OCI-LY7 (cell line): ENCODE data around the gene ALDH3A1. TPM values are rescaled to one million over a fixed set of nuclear protein-coding genes. Genes with fewer than 3 reads are reported as not detected.
A peak's percentile ranks its signal among the peaks of the same experiment; 100 is the strongest.

Experiments
- BruUV-seq: library from RNA; stranded (reverse); fragments of 400-500 nt; replicated peaks from 2 replicates; lab custom pipeline; 2021; lab: Mats Ljungman, UMichigan
- CTCF ChIA-PET: fragments of 300-600 bp; sonication (Branson Sonifier 250); formaldehyde crosslinking; loops from one replicate; lab custom pipeline; 2022; ENCODE audit warnings: antibody characterized with exemption; ENCODE audit not compliant: unreplicated experiment; lab: Charles Lee
- POLR2A ChIA-PET: fragments of 300-600 bp; sonication (Branson Sonifier 250); formaldehyde crosslinking; loops from one replicate; lab custom pipeline; 2022; ENCODE audit warnings: antibody characterized with exemption; lab: Charles Lee
- DNase-seq: peaks from one replicate; pipeline ENCODE4 v3.0.0-alpha.2; 2015; ENCODE audit warnings: low spot score
- H2AFZ ChIP-seq: fragments of 200-600 bp; sonication (generic), shearing (Covaris generic); 2 replicates; pipeline ENCODE4 v1.6.1; 2014; ENCODE audit warnings: mild to moderate bottlenecking, antibody characterized with exemption, low read length, moderate library complexity
- H3K27ac ChIP-seq: fragments of 200-600 bp; sonication (generic); 2 replicates; pipeline ENCODE4 v1.5.1; 2014; ENCODE audit warnings: mixed run types, low read depth, mild to moderate bottlenecking, moderate library complexity, low read length, inconsistent platforms; ENCODE audit not compliant: poor library complexity, severe bottlenecking
- H3K36me3 ChIP-seq: fragments of 200-600 bp; sonication (generic); 2 replicates; pipeline ENCODE4 v1.6.1; 2014; ENCODE audit warnings: mild to moderate bottlenecking, antibody characterized with exemption, low read length, moderate library complexity, mixed read lengths; ENCODE audit not compliant: insufficient read depth
- H3K4me1 ChIP-seq: fragments of 200-600 bp; sonication (generic); 2 replicates; pipeline ENCODE4 v1.5.1; 2014; ENCODE audit warnings: mild to moderate bottlenecking, low read length; ENCODE audit not compliant: insufficient read depth, poor library complexity, severe bottlenecking
- H3K4me2 ChIP-seq: fragments of 200-600 bp; sonication (generic); 2 replicates; pipeline ENCODE4 v1.6.1; 2014; ENCODE audit warnings: mild to moderate bottlenecking, low read length
- H3K4me3 ChIP-seq: fragments of 200-600 bp; sonication (generic); 2 replicates; pipeline ENCODE4 v1.5.1; 2014; ENCODE audit warnings: mild to moderate bottlenecking, low read depth, low read length; ENCODE audit not compliant: poor library complexity, severe bottlenecking
- H3K79me2 ChIP-seq: fragments of 200-600 bp; sonication (generic); 2 replicates; pipeline ENCODE4 v1.6.1; 2016; ENCODE audit warnings: low read depth, mild to moderate bottlenecking, low read length, moderate library complexity, mixed read lengths; ENCODE audit not compliant: insufficient read depth
- H3K9me2 ChIP-seq: fragments of 200-600 bp; sonication (generic); 2 replicates; pipeline ENCODE4 v1.6.1; 2016; ENCODE audit warnings: mild to moderate bottlenecking, low read length, mixed read lengths; ENCODE audit not compliant: insufficient read depth
- H3K9me3 ChIP-seq: fragments of 200-600 bp; sonication (generic); 2 replicates; pipeline ENCODE4 v1.6.1; 2014; ENCODE audit warnings: mild to moderate bottlenecking, mixed run types, low read length, mixed read lengths
- H4K20me1 ChIP-seq: fragments of 200-600 bp; sonication (generic); 2 replicates; pipeline ENCODE4 v1.6.1; 2014; ENCODE audit warnings: mild to moderate bottlenecking, antibody characterized with exemption, low read length, moderate library complexity, mixed read lengths; ENCODE audit not compliant: insufficient read depth
- EZH2phosphoT487 ChIP-seq: fragments of 200-600 bp; sonication (generic); IDR thresholded peaks from 2 replicates; pipeline ENCODE4 v1.6.1; 2018; ENCODE audit warnings: low read depth, borderline replicate concordance, mild to moderate bottlenecking, mixed run types, antibody characterized with exemption, low read length, moderate library complexity, mixed read lengths
- intact Hi-C: fragments of 100-400 bp; cut with micrococcal nuclease; formaldehyde crosslinking; loops from one replicate; pipeline ENCODE4 v1.10.0; 2022; ENCODE audit not compliant: unreplicated experiment
- total RNA-seq, 2 experiments: library from RNA; depleted of rRNA in 1 of 2; stranded (reverse); fragments of >200 nt in 1 of 2; shearing (Covaris generic) in 1 of 2; gene quantifications; 2 replicates each; pipeline ENCODE4 v1.2.3, GENCODE V29; 2014 to 2022
- TF ChIP-seq, protein P1 (sequence below): fragments of 200-600 bp; sonication (generic); conservative IDR thresholded peaks from 2 replicates; pipeline ENCODE4 v1.5.1; 2014; ENCODE audit warnings: mild to moderate bottlenecking, antibody characterized with exemption, low read length, moderate library complexity, mixed read lengths

Gene ALDH3A1
- total RNA-seq, 2 experiments from 2014 or later: 0.16 TPM; not detected in 1

- Histone ChIP-seq H3K9me2 (no peaks in the 10 kb centered on the region), H3K27ac (no peak overlapping the region), H3K4me3 (no peak overlapping the region), H3K4me2 (no peak overlapping the region), H3K4me1 (peaks cover 13% of the 10 kb centered on the region), H3K36me3 (no peaks in the 10 kb centered on the region), H2AFZ (no peak overlapping the region), H3K79me2 (no peaks in the 10 kb centered on the region), H4K20me1 (no peaks in the 10 kb centered on the region), H3K9me3 (no peaks in the 10 kb centered on the region)
- TF ChIP-seq, protein P1, sequence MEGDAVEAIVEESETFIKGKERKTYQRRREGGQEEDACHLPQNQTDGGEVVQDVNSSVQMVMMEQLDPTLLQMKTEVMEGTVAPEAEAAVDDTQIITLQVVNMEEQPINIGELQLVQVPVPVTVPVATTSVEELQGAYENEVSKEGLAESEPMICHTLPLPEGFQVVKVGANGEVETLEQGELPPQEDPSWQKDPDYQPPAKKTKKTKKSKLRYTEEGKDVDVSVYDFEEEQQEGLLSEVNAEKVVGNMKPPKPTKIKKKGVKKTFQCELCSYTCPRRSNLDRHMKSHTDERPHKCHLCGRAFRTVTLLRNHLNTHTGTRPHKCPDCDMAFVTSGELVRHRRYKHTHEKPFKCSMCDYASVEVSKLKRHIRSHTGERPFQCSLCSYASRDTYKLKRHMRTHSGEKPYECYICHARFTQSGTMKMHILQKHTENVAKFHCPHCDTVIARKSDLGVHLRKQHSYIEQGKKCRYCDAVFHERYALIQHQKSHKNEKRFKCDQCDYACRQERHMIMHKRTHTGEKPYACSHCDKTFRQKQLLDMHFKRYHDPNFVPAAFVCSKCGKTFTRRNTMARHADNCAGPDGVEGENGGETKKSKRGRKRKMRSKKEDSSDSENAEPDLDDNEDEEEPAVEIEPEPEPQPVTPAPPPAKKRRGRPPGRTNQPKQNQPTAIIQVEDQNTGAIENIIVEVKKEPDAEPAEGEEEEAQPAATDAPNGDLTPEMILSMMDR: no peak
- no peak for TF ChIP-seq EZH2phosphoT487
- intact Hi-C loops: no loop called here
- BruUV-seq: no TSS peak
- ChIA-PET POLR2A (no interaction called here), CTCF (no interaction called here)
- no peak for DNase-seq
Observed at GRCh38 chr17:19756546-19756945, 8.4 kb upstream of the ALDH3A1 start.

DNA sequence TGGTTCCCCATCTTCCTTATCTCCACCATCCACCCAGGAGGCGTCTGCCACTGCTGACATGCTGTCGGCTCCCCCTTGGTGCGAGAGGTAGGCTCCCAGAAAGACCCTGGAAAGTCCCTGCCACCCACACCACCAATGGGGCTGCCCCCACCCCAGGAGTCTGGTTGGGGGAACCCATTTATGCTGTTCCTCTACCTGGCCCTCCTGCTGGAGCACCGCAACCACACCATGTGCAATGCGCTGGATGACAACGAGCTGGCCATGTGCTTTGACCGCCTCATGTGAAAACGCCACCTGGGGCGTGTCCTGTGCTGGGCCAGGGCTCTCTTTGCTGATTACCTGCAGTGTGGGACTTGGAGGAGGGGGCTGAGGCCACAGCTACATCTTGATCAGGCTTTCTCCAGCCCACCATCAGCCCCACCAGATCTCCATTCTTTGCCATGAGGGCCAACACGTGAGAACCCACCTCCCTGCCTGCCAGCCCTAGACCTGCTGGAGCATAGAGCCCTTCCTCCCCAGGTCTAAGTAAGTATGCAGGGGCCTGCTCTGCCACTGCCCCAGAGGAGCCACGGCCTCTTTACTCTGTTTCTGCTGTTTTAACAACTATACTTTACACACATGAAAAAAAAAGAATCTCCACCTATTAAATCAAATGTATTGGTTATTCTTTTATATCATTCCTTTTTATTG is 7.9 kb upstream of the ALDH3A1 start:
- H3K9me3 ChIP-seq: no peaks in the 10 kb centered on the region
- no peaks in the 10 kb centered on the region for H3K36me3 ChIP-seq
- H4K20me1 ChIP-seq: no peaks in the 10 kb centered on the region
- H3K4me3 ChIP-seq: no peak overlapping the region
- H2AFZ ChIP-seq: no peak overlapping the region
- peaks cover 13% of the 10 kb centered on the region for H3K4me1 ChIP-seq
- TF ChIP-seq, protein P1: no peak
- TF ChIP-seq EZH2phosphoT487: no peak
- H3K27ac ChIP-seq: no peak overlapping the region
- POLR2A ChIA-PET: no interaction called here
- intact Hi-C loops: no loop called here
- no peak for DNase-seq
- H3K79me2 ChIP-seq: no peaks in the 10 kb centered on the region
- CTCF ChIA-PET: no interaction called here
- H3K9me2 ChIP-seq: no peaks in the 10 kb centered on the region
- no peak overlapping the region for H3K4me2 ChIP-seq
- BruUV-seq: no TSS peak

GRCh38 chr17:19755392-19755791 is 7.3 kb upstream of the ALDH3A1 start:
- no peaks in the 10 kb centered on the region for H3K9me3 ChIP-seq
- H3K4me2 ChIP-seq: peak overlapping the region; percentile 70; the same call in 1 of the 2 replicates
- CTCF ChIA-PET: no interaction called here
- no peak overlapping the region for H2AFZ ChIP-seq
- no peaks in the 10 kb centered on the region for H3K36me3 ChIP-seq
- TF ChIP-seq, protein P1: no peak; the same call in 1 of the 2 replicates
- no peak for TF ChIP-seq EZH2phosphoT487
- intact Hi-C loops: no loop called here
- H3K27ac ChIP-seq: no peak overlapping the region
- no peaks in the 10 kb centered on the region for H3K79me2 ChIP-seq
- peaks cover 13% of the 10 kb centered on the region for H3K4me1 ChIP-seq
- no peaks in the 10 kb centered on the region for H4K20me1 ChIP-seq
- H3K4me3 ChIP-seq: no peak overlapping the region
- DNase-seq: no peak
- POLR2A ChIA-PET: interaction anchor here (0.5 to 1.2 kb wide), 3 partner anchors 18 to 509 kb away, joined by 3 to 4 read pairs (median 3); no protein-coding TSS in a partner anchor
- no peaks in the 10 kb centered on the region for H3K9me2 ChIP-seq
- BruUV-seq: no TSS peak
